ENCODE results near the gene PHF24. TPM values are rescaled to one million over a fixed set of nuclear protein-coding genes. Genes with fewer than 3 reads are reported as not detected.
"Not testable (repeated sequence)": the region's sequence is repeated elsewhere in the genome, so short reads cannot be mapped to it uniquely, and the experiment has no call there.

Gene PHF24
- not detected for total RNA-seq

DNA sequence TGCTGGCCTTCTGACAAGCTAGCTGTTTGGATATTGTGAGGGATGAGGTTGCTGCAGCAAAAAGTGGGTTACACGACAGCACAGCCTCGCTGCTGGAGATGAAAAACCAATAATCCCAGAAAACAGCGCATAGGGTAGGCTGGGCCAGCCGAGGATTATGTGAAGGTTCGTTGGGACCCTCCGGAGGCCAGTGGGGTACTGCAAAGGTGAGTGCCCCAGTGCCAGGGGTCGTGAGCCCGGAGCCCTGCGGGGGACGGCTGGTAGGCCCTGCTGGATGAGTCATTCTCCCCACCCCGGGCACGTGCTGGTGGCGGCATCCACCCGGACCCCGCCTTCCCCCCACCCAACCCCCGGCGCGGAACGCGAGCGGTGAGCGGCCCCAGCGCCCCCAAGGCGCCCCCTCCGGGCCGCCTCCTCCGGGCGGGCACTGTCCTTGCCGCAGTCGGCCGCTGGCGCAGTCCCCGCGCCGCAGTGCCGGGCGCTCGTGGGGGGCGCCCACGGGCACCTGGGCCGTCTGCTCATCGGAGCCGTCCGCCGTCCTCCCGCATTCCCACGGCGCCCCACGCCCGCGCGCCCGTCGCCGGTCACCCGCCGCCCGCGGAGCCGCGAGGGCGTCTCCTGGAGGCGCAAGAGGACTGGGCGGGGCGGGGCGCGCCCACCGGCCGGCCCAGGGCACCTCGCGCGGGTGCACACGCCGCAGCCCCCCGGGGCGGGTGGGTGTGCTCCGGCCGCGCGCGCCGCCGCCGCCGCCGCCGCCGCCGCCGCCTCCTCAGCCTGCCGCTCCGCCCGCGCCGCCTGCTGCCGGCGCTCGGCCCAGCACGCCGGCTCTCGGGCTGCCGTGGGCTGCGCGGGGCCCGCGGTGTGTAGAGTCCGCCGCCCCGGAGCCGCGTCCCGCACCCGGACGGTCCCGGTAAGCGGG is at the start of gene PHF24:
TSS of gene PHF24 (plus strand) at position 794 of the 919 bp plus-strand sequence. CDS start 13,014 bp downstream, outside the sequence.
- POLR2A ChIA-PET = no interaction called here
- Mint-ChIP-seq H3K27me3 (peaks cover 68% of the 10 kb centered on the region), H3K27ac (no peak within 1 kb of the TSS), H3K4me3 (peak within 1 kb of the TSS; percentile 50), H3K4me1 (peaks cover 5% of the 10 kb centered on the region), H3K36me3 (no peaks in the 10 kb centered on the region), H3K9me3 (no peaks in the 10 kb centered on the region)
- DNase-seq (peak; percentile 55), ATAC-seq (ENCODE audit: low read depth) (peak; percentile 74)

DNA sequence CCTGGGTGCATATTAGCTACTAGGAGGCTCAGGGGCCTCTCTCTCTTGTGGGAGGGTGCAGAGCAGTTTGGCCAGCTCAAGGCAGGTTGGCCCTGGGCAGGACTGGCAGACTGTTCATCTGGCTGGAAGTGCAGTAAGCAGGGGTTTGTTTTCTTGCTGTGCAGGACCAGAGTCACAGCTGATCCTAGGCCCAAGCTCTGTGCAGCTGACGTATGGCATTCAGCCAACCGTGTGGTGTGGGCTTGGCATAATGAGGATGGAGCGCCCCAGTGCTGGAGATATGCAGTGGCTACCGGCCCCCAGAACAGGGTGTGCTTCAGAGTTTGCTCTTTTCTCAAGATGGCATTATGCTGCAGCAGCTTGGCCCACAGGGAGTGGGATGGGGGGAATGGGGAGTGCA is 31.0 kb upstream of the PHF24 start:
- POLR2A ChIA-PET = no interaction called here
- Mint-ChIP-seq H3K27ac (no peak overlapping the region), H3K4me1 (peaks cover 5% of the 10 kb centered on the region), H3K36me3 (peaks cover 4% of the 10 kb centered on the region), H3K4me3 (no peak overlapping the region), H3K9me3 (peaks cover 9% of the 10 kb centered on the region), H3K27me3 (peaks cover 36% of the 10 kb centered on the region)
- no peak for ATAC-seq (ENCODE audit: low read depth)
- no peak for DNase-seq

GRCh38 chr9:34928921-34929320 is 29.2 kb upstream of the PHF24 start:
- DNase-seq = no peak
- peaks cover 8% of the 10 kb centered on the region for H3K9me3 Mint-ChIP-seq
- peaks cover 28% of the 10 kb centered on the region for H3K27me3 Mint-ChIP-seq
- no peak for ATAC-seq (ENCODE audit: low read depth)
- POLR2A ChIA-PET = no interaction called here
- peaks cover 4% of the 10 kb centered on the region for H3K36me3 Mint-ChIP-seq
- no peak overlapping the region for H3K4me3 Mint-ChIP-seq
- peaks cover 5% of the 10 kb centered on the region for H3K4me1 Mint-ChIP-seq
- no peak overlapping the region for H3K27ac Mint-ChIP-seq

- ATAC-seq (ENCODE audit: low read depth) (peak; percentile 36), DNase-seq (no peak)
- POLR2A ChIA-PET = no interaction called here
These were observed 28.5 kb upstream of the PHF24 start for GRCh38 chr9:34929506-34930102.

GRCh38 chr9:34939989-34940388 is 18.1 kb upstream of the PHF24 start:
- H3K4me3 Mint-ChIP-seq; H3K36me3 Mint-ChIP-seq; DNase-seq; POLR2A ChIA-PET; H3K27ac Mint-ChIP-seq; H3K4me1 Mint-ChIP-seq; ATAC-seq (ENCODE audit: low read depth); H3K9me3 Mint-ChIP-seq; H3K27me3 Mint-ChIP-seq: not testable (repeated sequence)

More at GRCh38 chr9:34929506-34930102, 28.5 kb upstream of the PHF24 start:
- Mint-ChIP-seq H3K9me3 (peaks cover 6% of the 10 kb centered on the region), H3K36me3 (peaks cover 4% of the 10 kb centered on the region), H3K27me3 (peaks cover 21% of the 10 kb centered on the region), H3K4me1 (peaks cover 5% of the 10 kb centered on the region), H3K4me3 (no peak overlapping the region), H3K27ac (no peak overlapping the region)

- Mint-ChIP-seq H3K27ac (no peak overlapping the region), H3K36me3 (no peaks in the 10 kb centered on the region), H3K4me1 (no peaks in the 10 kb centered on the region), H3K9me3 (no peaks in the 10 kb centered on the region), H3K4me3 (no peak overlapping the region), H3K27me3 (peaks cover 30% of the 10 kb centered on the region)
- no peak for DNase-seq
- POLR2A ChIA-PET = no interaction called here
- no peak for ATAC-seq (ENCODE audit: low read depth)
These were observed 9.6 kb upstream of the PHF24 start for GRCh38 chr9:34948451-34948850.

GRCh38 chr9:34954225-34954624 is 3.9 kb upstream of the PHF24 start:
- Mint-ChIP-seq H3K36me3 (no peaks in the 10 kb centered on the region), H3K4me3 (no peak overlapping the region), H3K9me3 (no peaks in the 10 kb centered on the region), H3K27me3 (peaks cover 70% of the 10 kb centered on the region), H3K27ac (no peak overlapping the region), H3K4me1 (no peaks in the 10 kb centered on the region)
- DNase-seq (no peak), ATAC-seq (ENCODE audit: low read depth) (no peak)
- POLR2A ChIA-PET = no interaction called here

- ATAC-seq (ENCODE audit: low read depth); H3K4me1 Mint-ChIP-seq; POLR2A ChIA-PET; H3K9me3 Mint-ChIP-seq; H3K4me3 Mint-ChIP-seq; H3K36me3 Mint-ChIP-seq; DNase-seq; H3K27ac Mint-ChIP-seq: not testable (repeated sequence)
- peaks cover 76% of the 10 kb centered on the region for H3K27me3 Mint-ChIP-seq
These were observed 2.0 kb upstream of the PHF24 start for GRCh38 chr9:34956066-34956465.

DNA sequence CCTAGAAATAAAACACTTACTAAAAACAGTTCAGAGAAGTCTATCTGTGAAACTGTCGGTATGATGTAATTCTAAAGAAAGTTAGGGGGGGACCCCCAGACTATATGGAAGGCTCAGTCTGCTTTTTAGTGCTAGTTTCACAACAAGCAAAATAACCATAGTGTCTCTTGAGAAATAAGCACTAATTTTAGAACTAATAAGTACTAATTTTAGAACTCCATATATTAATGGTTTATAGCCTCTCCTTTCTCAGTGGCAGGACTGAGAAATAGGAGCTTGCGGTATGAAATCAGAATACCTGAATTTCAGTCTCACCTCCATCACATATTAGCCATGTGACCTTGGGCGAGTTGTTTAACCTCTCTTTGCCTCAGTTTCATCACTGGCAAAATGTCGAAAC is 1.4 kb upstream of the PHF24 start:
- no peaks in the 10 kb centered on the region for H3K4me1 Mint-ChIP-seq
- ATAC-seq (ENCODE audit: low read depth) (no peak), DNase-seq (no peak)
- H3K27ac Mint-ChIP-seq = no peak overlapping the region
- no peaks in the 10 kb centered on the region for H3K9me3 Mint-ChIP-seq
- H3K27me3 Mint-ChIP-seq = peaks cover 76% of the 10 kb centered on the region
- no peak overlapping the region for H3K4me3 Mint-ChIP-seq
- H3K36me3 Mint-ChIP-seq = no peaks in the 10 kb centered on the region
- POLR2A ChIA-PET = no interaction called here

DNA sequence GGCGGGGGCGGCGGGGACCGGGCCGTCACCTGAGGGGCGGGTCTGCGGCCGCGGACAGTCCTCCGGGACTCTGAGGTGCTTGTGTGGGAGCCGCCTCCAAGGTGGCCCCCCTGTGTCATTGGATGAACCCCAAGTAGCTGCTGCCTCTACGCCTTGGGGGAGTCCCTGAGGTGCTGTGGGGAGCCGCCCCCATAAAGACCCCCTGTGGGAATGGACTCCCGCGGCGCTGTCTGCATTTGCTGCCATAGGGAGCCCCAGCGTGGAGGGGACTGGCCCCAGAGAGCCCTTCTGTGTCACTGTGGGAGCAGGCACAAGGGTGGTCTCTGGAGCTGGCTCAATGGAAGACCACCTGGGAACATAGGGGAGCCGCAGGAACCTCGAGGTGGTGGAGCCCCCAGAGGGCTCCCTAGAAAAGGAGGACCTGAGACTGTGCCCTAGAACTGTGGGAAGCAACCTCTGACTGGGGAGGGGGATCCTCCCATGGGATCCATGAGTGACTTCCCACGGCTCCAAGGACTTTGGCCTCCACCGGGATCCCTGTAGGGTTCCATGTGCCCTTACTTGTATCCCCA is 412 bp downstream of the PHF24 start:
- Mint-ChIP-seq H3K27me3 (peaks cover 67% of the 10 kb centered on the region), H3K27ac (no peak overlapping the region), H3K4me1 (peaks cover 5% of the 10 kb centered on the region), H3K9me3 (no peaks in the 10 kb centered on the region), H3K4me3 (no peak overlapping the region), H3K36me3 (no peaks in the 10 kb centered on the region)
- ATAC-seq (ENCODE audit: low read depth) = no peak
- POLR2A ChIA-PET = no interaction called here
- no peak for DNase-seq

GRCh38 chr9:34959461-34959860 is 1.4 kb downstream of the PHF24 start:
- ATAC-seq (ENCODE audit: low read depth) = no peak
- DNase-seq = no peak
- Mint-ChIP-seq H3K27ac (no peak overlapping the region), H3K36me3 (no peaks in the 10 kb centered on the region), H3K4me1 (peaks cover 5% of the 10 kb centered on the region), H3K9me3 (no peaks in the 10 kb centered on the region), H3K4me3 (no peak overlapping the region), H3K27me3 (peaks cover 71% of the 10 kb centered on the region)
- POLR2A ChIA-PET = no interaction called here

DNA sequence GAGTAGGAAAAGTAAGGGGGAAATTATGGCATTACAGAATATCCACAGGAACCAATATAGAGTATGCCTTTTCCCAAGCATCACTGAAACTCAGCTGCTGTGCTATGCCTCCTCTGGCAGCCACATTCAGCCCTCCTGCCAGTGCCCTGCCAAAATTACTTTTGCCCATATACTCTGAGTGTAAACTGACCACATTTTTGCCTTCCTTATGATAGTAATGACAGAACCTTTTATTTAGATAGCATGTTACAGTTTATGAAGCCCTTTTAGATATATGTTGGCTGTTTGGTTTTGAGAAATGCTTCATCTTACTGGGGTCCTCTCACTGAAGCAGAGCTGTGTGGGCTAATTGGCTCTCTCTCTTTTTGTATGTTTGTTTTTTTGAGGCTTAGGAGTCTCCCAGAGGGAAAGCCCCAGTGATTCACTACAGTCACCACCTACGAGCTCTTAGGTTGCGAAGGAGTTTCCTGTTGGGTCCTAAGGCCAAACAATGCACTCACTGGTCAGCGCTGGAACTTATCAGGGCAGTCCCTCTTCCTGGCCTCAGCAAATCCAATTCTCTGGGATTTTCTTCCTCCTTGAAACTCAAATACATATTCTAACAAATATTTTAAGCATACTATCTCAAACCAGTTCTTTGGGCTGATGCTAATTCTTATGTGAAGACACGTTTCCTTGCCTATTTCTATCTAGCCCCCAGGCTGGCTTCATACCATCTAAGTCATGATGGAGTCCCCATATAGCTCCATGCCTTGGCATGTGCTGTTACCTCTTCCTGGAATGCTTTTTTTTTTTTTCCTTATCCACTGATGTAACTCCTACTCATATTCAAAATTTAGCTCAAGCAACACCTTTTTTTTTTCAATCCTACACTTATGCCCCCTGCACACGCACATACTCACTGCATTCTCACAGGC is 3.7 kb downstream of the PHF24 start:
- Mint-ChIP-seq H3K27me3 (peaks cover 58% of the 10 kb centered on the region), H3K4me1 (peaks cover 5% of the 10 kb centered on the region), H3K9me3 (no peaks in the 10 kb centered on the region), H3K36me3 (no peaks in the 10 kb centered on the region), H3K27ac (no peak overlapping the region), H3K4me3 (no peak overlapping the region)
- no peak for DNase-seq
- POLR2A ChIA-PET = no interaction called here
- ATAC-seq (ENCODE audit: low read depth) = no peak

DNA sequence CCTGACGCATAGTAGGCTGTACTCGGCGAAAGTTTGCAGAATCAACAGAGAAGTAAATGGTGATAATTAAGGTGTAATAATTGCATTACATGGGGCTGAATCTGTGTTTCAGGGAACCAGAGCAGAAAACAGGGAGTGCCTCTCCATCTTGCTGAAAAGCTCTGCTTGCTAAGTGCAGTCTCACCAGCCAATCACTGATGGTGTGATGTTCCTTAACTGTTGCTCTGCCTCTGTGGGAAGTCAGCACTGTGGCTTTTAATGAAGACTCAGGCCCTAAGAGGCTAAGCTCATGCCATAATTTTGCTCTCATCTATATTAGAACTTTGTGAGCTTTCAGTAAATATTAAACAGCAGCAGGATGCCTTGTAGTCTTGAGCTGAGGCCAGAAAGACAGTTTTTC is 4.5 kb downstream of the PHF24 start:
- DNase-seq (no peak), ATAC-seq (ENCODE audit: low read depth) (no peak)
- Mint-ChIP-seq H3K9me3 (no peaks in the 10 kb centered on the region), H3K4me1 (peaks cover 5% of the 10 kb centered on the region), H3K27ac (no peak overlapping the region), H3K36me3 (no peaks in the 10 kb centered on the region), H3K4me3 (no peak overlapping the region), H3K27me3 (peaks cover 57% of the 10 kb centered on the region)
- POLR2A ChIA-PET = no interaction called here

Data from activated naive CD8-positive, alpha-beta T cell treated with anti-CD3 and anti-CD28 coated beads, Interleukin-2, amount 10 ng/mL, durations not matched to agents 7 days and 5 days (primary cell).